Measurements from ENCODE around the gene SEMA3D.

Gene SEMA3D

DNA sequence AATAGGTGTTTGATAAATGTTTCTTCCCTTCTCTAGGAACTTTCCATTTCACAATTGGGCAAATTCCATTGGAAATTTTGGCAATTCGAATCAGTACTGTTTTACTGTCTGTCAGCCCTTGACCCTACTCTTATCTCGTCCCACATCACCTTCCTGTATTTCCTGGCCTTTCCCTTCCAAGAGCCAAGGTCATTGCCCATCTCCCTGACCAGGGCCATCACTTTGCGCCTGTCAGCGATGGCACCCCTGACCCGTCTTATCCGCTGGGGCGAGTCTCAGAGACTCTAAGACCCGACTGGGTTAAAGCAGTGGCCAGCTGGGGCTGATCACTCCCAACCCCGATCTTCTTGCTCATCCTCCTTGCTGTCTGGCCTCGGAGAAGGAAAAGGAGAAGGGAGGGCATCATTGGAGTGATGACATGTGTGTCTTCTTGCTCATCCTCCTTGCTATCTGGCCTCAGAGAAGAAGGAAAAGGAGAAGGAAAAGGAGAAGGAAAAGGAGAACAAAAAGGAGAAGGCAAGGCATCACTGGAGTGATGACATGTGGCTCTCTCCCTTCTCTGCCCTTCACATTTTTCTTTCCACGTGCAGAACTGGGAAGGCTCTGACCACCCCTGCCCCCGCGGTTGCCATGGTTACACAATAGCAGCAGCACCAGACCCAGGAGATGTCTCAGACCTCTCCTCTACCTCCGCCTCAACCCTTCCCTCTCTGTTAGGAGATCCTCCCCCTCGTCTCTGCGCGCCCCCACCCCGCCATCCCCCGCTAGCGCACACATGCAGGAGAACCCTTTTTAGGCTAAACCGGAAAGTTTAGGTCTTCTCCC is 2.0 kb downstream of the SEMA3D start:
- Mint-ChIP-seq H3K4me1 (peaks cover 58% of the 10 kb centered on the region), H3K9me3 (peaks cover 11% of the 10 kb centered on the region), H3K36me3 (ENCODE audit: low read depth) (peaks cover 44% of the 10 kb centered on the region), H3K27me3 (ENCODE audit: low read depth, poor library complexity) (peaks cover 26% of the 10 kb centered on the region), H3K27ac (peak overlapping the region; percentile 4), H3K4me3 (peak overlapping the region; percentile 95)
- TF ChIP-seq, protein P1, sequence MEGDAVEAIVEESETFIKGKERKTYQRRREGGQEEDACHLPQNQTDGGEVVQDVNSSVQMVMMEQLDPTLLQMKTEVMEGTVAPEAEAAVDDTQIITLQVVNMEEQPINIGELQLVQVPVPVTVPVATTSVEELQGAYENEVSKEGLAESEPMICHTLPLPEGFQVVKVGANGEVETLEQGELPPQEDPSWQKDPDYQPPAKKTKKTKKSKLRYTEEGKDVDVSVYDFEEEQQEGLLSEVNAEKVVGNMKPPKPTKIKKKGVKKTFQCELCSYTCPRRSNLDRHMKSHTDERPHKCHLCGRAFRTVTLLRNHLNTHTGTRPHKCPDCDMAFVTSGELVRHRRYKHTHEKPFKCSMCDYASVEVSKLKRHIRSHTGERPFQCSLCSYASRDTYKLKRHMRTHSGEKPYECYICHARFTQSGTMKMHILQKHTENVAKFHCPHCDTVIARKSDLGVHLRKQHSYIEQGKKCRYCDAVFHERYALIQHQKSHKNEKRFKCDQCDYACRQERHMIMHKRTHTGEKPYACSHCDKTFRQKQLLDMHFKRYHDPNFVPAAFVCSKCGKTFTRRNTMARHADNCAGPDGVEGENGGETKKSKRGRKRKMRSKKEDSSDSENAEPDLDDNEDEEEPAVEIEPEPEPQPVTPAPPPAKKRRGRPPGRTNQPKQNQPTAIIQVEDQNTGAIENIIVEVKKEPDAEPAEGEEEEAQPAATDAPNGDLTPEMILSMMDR (IDR thresholded peaks at IDR 0.05), result no peak
- peak; percentile 77 for DNase-seq

DNA sequence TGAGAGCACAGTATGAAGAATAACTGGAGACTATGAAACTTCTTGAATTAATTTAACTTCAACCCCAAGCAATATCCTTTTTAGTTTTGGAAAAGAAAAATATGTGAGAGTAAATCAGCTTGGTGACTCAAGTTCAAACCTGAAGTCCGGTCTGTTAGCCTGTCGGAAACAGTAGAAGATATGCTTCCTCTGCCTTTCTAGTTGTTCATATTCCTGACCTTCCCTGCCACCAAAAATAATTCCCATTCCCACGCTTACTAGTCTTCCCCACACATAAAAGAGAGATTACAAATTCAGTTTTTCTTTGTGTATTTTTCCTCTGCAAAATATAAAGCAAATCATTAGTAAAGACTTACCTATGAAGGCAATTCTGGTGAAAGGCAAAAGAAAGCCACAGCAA is 3.6 kb downstream of the SEMA3D start:
- DNase-seq, result no peak
- peaks cover 26% of the 10 kb centered on the region for H3K27me3 Mint-ChIP-seq (ENCODE audit: low read depth, poor library complexity)
- peak overlapping the region; percentile 12 for H3K4me3 Mint-ChIP-seq
- H3K36me3 Mint-ChIP-seq (ENCODE audit: low read depth), result peaks cover 59% of the 10 kb centered on the region
- H3K4me1 Mint-ChIP-seq, result peaks cover 46% of the 10 kb centered on the region
- TF ChIP-seq, protein P1 (IDR thresholded peaks at IDR 0.05), result no peak
- H3K9me3 Mint-ChIP-seq, result peaks cover 26% of the 10 kb centered on the region
- no peak overlapping the region for H3K27ac Mint-ChIP-seq

DNA sequence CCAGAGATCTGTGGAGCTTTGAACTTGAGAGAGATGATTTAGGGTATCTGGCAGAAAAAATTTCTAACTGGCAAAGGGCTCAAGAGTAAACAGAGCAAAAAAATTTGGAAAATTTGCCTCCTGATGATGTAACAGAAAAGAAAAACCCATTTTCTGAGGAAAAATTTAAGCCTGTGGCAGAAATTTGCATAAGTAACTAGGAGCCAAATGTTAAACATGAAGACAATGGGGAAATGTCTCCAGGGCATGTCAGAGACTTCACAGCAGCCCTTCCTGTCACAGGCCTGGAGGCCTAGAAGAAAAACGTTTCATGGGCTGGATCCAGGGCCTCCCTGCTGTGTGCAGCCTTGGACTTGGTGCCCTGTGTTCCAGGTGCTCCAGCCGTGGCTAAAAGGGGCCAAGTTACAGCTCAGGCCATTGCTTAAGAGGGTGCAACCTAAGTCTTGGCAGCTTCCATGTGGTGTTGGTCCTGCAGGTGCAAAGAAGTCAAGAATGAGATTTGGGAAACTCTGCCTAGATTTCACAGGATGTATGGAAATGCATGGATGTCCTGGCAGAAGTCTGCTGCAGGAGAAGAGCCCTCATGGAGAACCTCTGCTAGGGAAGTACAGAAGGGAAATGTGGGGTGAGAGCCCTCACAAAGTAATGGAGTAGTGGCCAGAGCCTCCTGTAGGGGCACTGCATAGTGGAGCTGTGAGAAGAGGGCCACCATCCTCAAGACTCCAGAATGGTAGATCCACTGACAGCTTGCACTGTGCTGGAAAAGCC is 8.1 kb downstream of the SEMA3D start:
- H3K9me3 Mint-ChIP-seq, result peaks cover 38% of the 10 kb centered on the region
- peaks cover 79% of the 10 kb centered on the region for H3K36me3 Mint-ChIP-seq (ENCODE audit: low read depth)
- peaks cover 15% of the 10 kb centered on the region for H3K27me3 Mint-ChIP-seq (ENCODE audit: low read depth, poor library complexity)
- peaks cover 11% of the 10 kb centered on the region for H3K4me1 Mint-ChIP-seq
- no peak overlapping the region for H3K27ac Mint-ChIP-seq
- no peak for DNase-seq
- H3K4me3 Mint-ChIP-seq, result peak overlapping the region; percentile 0
- TF ChIP-seq, protein P1 (IDR thresholded peaks at IDR 0.05), result no peak

DNA sequence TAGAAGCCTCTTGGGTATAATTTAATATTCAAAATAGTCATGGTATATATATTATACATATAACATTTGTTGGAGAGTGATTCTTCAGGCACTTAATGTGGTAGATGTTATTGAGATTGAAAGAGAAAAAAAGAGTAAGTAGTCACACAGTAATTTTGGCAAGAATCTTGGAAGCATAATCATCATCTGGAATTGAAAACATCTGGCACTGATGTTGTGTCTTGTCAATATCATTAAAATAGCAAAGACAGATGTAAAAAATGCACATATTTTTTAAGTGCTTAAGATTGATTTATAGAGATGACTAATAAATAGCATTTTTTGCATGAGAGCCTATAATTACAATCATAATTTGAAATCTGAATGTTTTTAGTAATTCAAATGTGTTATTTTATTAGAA is 9.5 kb downstream of the SEMA3D start:
- no peak overlapping the region for H3K27ac Mint-ChIP-seq
- H3K9me3 Mint-ChIP-seq, result peaks cover 38% of the 10 kb centered on the region
- no peaks in the 10 kb centered on the region for H3K4me1 Mint-ChIP-seq
- no peak for DNase-seq
- peaks cover 66% of the 10 kb centered on the region for H3K36me3 Mint-ChIP-seq (ENCODE audit: low read depth)
- H3K4me3 Mint-ChIP-seq, result no peak overlapping the region
- H3K27me3 Mint-ChIP-seq (ENCODE audit: low read depth, poor library complexity), result peaks cover 5% of the 10 kb centered on the region
- TF ChIP-seq, protein P1 (IDR thresholded peaks at IDR 0.05), result no peak

DNA sequence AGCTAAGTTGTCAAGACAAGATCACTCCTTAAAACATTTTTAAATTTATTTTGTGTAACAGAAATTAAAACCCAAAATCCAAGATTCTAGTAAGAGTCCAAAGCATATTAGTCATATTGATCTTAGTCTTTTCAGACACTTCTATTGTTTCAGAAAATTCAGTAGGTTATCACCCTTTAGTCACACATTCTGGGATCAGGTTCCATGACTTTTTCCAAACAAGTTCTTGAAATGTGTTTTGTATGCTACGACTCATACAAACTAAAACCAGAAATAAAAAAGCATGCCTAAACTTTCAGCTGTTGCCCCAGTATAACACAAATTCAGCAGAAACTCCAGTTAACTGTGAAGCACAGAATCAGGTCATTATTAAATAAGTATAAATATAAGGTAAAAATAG is 10.7 kb downstream of the SEMA3D start:
- H3K36me3 Mint-ChIP-seq (ENCODE audit: low read depth), result peaks cover 59% of the 10 kb centered on the region
- H3K27ac Mint-ChIP-seq, result no peak overlapping the region
- H3K27me3 Mint-ChIP-seq (ENCODE audit: low read depth, poor library complexity), result peaks cover 5% of the 10 kb centered on the region
- no peaks in the 10 kb centered on the region for H3K4me1 Mint-ChIP-seq
- H3K4me3 Mint-ChIP-seq, result no peak overlapping the region
- TF ChIP-seq, protein P1 (IDR thresholded peaks at IDR 0.05), result no peak
- peaks cover 38% of the 10 kb centered on the region for H3K9me3 Mint-ChIP-seq
- no peak for DNase-seq
